NCI-H2171 (cell line): Measurements from ENCODE around the gene ARHGEF3.
"Not testable (repeated sequence)": the region's sequence is repeated elsewhere in the genome, so short reads cannot be mapped to it uniquely, and the experiment has no call there.

Source experiments
- DNase-seq: peaks from one replicate; lab custom pipeline; 2025; lab: John Stamatoyannopoulos, UW

Gene ARHGEF3

DNA sequence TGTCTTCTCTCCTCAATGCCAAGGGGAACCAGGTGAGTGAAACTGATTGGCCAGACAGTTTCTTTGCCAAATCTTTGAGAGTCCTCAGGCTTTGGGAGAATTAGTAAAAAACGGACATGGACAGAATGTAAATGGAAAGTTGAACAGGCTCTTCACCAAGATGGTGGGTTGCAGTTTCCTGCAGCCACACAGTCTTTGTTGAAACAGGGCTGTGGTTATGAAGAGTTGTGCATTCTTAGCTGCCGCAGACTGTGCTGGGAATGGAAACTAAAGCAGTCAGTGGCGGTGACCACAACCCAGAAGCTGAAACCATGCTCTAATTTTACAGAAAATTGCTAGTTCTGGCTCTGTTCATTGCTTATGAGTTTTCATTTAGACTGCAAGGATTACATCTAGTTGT is 76.6 kb downstream of the ARHGEF3 start:
- DNase-seq, result no peak

DNA sequence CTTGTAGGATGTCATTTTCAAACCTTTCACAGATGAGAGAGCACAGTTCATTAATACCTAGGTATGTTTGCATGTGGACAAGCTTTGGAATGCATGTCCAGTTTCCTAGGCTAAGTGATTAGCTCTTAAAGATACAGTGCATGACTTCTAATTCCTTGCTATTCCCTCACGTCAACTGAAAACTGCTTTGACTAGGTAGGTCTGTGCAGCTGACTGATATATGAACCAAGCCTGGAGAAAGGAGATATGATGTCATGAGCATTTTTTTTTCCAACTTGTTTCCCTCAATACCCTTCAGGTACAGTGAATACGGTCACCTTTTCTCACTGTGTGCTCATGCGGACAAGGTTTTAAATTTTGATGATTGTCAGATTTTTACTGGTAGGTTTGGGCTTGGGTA is 77.1 kb downstream of the ARHGEF3 start:
- no peak for DNase-seq

DNA sequence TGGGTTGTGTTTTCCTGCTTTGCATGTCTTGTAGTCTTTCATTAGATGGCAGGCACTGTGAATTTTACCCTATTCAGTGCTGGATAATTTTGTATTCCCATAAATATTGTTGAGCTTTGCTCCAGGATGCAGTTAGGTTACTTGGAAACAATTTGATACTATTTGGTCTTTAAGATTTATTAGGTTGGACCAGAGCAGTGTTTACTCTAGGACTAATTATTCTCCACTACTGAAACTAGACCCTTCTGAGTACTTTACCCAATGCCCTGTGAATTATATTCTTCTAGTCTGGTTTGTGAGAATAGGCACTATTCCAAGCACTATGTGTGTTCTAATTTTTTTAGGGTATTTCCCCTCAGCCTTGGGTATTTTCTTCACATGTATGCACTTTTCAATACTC is 80.9 kb downstream of the ARHGEF3 start:
- DNase-seq, result no peak

DNA sequence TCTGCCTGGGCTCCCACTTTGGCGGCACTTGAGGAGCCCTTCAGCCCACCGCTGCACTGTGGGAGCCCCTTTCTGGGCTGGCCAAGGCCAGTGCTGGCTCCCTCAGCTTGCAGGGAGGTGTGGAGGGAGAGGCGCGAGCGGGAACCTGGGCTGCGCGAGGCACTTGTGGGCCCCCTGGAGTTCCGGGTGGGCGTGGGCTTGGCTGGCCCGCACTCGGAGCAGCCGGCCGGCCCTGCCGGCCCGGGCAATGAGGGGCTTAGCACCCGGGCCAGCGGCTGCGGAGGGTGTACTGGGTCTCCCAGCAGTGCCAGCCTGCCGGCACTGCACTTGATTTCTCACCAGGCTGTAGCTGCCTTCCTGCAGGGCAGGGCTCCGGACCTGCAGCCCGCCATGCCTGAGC is 82.9 kb downstream of the ARHGEF3 start:
- DNase-seq, result not testable (repeated sequence)

DNA sequence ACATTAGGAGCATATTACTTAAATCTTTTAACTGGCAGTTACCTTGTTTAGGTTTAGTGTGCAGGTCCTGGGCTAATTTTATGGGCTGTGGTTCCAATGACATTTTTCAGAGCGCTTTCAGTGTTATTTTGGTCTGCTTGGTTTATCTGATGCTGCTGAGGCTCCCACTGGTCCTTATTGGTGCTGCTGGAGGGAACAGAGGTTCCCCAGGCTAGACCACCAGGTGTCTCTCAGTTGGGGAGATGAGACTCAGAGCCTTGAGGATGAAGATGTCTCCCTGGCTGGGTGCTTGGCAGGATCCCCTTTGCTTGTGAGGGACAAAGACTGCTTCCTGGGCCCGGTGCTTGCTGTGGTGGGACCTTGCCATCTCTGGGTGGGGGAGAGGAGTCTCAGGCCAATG is 90.4 kb downstream of the ARHGEF3 start:
- no peak for DNase-seq

DNA sequence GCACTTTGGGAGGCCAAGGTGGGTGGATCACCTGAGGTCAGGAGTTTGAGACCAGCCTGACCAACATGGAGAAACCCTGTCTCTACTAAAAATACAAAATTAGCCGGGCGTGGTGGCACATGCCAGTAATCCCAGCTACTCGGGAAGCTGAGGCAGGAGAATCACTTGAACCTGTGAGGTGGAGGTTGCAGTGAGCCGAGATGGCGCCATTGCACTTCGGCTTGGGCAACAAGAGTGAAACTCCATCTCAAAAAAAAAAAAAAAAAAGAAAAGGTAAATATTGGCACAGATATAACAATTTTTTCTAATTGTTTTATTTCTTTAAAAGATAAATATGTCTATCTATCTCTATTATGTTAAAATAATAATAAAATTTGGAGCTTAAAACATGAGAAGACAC is 94.3 kb downstream of the ARHGEF3 start:
- DNase-seq, result not testable (repeated sequence)

DNA sequence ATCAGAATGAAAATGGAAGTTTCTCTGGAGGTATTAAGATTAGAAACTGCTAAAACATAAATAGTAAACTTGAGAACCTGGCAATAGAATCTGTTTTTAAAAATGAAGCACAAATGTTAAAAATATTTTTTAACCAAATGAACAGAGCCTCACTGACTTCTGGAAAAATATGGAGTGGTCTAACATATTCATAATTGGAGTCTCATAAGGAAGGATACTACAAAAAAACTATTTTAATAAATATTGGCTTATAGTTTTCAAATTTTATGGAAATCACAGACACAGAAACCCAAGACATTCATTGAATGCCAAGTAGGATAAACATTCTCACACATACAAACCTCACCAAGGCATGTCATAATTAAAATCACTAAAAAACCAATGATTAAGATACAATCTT is 95.1 kb downstream of the ARHGEF3 start:
- DNase-seq, result no peak

DNA sequence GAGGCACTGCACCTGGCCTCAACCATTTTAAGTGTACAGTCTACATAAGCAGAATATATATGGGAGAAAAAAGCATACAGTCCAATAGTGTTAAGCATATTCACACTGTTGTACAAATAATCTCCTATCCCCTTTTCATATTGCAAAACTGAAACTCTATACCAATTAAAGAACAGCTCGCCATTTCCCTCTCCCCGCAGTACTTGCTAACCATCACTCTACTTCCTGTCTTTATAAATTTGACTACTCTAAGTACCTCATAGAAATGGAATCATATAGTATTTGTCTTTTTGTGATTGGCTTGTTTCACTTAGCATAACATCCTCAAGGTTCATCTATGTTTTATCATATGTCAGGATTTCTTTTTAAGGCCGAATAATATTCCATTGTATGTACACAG is 97.0 kb downstream of the ARHGEF3 start:
- no peak for DNase-seq

DNA sequence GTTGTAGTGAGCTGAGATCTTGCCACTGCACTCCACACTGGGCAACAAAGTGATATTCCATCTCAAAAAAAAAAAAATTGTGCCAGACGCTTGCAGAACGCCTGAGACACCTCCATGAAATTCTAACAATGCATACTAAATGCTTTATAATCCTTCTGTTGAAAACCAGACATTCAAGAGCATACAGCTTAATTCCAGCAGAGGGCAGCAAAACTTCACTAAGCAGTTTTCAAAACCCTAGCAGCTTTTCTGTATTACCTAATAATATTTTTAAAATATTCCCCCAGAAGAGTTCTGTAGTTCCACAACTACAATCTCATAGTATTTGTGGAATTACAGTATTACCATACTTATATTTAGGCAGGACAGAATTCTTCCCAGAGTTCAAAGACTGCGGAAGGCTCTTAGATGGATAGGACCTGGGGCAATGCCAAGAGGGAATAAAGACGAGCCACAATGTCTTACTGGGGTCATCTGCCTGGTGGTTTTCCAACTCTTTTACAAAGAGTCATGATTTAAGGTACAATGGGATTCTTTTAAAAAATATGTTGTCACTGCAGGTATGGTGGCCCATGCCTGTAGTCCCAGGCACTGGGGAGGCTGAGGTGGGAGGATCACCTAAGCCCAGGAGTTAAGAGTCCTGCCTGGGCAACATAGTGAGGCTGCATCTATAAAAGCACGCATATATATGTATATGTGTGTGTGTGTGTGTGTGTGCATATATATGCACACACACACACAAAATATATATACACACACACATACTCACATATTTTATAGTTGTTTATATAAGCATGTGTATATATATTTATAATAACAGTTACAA is 99.0 kb downstream of the ARHGEF3 start:
- DNase-seq, result peak; percentile 17

DNA sequence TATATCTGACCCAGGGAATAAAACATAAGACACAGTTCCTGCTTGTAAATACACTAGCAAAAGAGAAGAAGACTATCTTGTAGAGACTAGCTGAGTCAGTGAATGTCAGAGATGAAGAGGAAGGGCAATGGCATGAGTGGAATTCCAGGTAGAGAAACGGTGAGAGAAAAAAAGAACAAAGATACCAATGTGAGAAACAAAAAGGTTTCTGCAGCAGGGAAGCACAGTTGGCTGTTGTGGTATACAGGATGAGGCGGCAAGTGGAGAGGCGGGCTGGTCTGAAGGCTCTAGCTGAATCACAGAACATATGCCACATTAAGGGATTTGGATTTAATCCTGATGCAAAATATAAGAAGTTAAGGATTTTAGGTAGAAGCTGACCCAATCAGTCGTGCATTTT is 101.6 kb downstream of the ARHGEF3 start:
- DNase-seq, result no peak

DNA sequence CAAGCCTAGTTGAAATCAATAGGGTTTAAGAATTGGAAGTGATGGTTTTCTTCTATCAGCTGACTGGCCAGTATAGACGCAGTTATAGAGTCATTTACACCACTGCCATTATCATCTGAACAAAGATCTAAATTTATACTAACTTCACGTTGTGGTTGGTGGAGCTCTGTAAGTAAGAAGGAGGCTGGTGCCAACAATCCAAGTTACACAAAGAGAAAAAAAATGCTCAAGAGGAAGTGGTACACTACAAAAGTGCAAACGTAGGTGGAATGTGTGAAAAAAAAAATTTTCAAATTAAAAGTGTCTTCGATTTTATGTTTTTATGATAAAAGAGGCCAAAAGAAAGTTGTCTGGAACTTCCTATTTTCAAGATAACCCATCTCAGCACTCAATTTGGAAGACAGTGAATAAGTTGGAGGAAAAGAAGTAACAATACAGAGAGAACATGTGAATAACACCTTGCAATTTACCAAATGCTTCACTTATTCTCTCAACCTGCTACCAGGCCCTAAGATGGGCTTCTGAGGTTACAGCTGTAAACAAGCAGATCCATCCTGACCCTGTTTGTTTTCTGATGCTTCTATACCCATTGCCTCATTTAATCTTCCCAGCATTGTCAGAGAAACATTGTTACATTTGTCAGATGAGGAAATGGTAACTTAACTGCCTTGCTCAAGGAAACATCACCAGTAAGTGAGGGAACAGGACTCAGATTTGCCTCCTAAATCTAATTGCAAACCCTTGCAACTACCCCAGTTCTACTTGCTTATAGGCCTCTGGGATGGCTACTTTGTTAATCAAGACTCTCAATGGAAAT is 106.7 kb downstream of the ARHGEF3 start:
- no peak for DNase-seq

DNA sequence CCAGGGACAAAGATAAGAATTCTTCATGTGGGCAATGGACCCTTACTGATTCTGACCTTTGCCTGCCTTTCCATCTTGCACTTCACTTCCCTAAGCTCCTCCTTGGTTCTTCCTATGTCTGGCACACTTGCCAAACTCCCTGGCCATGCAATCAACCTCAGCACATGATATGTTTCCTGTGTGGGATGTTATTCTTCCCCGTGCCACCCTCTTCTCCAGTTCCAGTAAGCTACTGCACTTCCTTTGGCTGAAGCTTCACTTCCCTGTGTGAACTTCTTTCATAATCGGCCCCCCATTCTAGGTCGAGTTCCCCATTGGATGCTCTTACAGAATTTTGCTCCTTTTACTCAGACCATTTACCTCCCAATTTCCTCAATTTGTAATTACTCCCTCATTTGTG is 108.0 kb downstream of the ARHGEF3 start:
- DNase-seq, result no peak

DNA sequence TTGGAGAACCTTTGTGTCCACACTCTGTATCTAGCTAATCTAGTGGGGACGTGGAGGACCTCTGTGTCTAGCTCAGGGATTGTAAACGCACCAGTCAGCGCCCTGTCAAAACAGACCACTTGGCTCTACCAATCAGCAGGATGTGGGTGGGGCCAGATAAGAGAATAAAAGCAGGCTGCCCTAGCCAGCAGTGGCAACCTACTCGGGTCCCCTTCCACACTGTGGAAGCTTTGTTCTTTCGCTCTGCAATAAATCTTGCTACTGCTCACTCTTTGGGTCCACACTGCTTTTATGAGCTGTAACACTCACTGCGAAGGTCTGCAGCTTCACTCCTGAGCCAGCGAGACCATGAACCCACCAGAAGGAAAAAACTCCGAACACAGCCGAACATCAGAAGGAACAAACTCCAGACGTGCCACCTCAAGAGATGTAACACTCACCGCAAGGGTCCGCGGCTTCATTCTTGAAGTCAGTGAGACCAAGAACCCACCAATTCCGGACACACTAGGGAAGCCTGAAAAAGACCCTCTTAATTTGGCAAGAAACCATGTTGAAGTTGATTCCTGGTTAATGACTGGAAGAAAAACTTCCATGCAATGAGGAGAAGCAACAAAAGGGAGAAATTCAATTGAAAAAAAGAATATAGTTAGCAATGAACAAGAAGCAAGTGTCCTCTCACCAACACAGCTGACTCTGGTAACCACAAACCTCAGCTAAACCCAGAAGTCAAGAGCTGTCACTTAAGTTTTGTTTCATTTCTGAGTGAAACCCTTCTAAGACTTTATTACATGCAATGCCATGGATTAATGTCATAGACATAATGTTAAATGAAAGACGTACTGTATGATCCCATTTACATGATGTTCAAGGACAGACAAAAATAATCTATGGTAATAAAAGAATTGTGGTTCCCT is 109.0 kb downstream of the ARHGEF3 start:
- DNase-seq, result not testable (repeated sequence)

DNA sequence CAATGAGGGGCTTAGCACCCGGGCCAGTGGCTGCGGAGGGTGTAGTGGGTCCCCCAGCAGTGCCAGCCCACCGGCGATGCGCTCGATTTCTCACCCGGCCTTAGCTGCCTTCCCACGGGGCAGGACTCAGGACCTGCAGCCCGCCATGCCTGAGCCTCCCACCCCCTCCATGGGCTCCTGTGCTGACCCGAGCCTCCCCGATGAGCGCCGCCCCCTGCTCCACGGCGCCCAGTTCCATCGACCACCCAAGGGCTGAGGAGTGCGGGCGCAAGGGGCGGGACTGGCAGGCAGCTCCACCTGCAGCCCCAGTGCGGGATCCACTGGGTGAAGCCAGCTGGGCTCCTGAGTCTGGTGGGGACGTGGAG is 109.8 kb downstream of the ARHGEF3 start:
- not testable (repeated sequence) for DNase-seq

DNA sequence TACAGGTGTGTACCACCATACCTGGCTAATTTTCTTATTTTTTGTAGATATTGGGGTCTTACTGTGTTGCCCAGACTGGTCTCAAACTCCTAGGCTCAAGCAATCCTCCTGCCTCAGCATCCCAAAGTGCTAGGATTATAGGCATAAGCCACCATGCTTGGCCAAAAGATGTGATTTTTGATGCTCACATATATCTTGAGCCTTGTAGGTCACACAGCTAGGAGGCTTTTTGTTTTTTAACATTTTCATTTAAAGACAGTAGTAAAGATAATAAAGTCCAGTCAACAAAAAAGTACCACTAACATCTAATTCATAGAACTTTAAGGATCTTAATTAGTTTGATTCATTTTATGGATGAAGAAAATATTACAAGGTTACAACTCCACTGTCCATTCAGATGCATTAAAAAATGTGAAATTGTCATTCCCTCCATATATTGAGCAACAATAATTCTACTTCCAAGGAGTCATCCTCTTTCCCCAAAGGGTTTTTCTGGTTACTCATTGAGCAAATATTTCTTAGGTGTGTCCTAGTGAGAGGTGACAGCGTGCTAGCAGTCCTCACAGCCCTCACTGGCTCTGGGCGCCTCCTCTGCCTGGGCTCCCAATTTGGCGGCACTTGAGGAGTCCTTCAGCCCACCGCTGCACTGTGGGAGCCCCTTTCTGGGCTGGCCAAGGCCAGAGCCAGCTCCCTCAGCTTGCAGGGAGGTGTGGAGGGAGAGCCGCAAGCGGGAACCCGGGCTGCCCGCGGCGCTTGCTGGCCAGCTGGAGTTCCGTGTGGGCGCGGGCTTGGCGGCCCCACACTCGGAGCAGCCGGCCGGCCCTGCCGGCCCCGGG is 110.4 kb downstream of the ARHGEF3 start:
- no peak for DNase-seq

DNA sequence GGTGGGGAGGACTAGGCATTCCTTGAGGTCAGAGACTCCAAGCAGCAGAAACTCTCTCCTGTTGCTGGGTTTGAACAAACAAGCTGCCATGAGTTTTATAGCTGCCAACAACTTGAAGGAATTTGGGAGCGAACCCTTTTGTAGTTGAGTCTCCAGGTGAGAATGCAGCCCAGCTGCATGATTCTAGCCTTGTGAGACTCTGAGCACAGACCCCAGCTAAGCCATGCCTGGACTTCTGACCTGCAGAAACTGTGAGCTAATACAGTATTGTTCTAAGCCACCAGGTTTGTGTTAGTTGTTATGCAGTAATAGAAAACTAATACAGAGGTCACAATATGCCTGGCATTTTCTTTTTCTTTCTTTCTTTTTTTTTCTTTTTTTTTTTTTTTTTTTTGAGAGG is 112.4 kb downstream of the ARHGEF3 start:
- DNase-seq, result no peak

DNA sequence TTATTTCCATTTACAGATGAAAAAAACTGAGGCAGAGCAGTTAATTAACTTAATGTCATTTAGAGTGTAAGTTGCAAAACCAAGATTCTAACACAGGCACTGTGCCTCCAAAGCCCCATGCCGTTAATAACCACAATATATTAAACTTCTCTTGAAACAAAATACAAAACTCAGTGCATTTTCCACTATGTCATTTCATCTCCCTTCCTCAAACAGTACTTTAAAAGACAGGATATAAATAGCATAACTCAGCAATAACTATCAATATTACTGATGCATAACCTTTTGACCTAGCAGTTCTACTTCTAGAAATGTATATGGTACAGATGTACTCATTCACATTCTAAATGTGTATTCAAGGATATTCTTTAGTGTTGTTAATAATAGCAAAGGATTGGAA is 113.6 kb downstream of the ARHGEF3 start:
- no peak for DNase-seq

DNA sequence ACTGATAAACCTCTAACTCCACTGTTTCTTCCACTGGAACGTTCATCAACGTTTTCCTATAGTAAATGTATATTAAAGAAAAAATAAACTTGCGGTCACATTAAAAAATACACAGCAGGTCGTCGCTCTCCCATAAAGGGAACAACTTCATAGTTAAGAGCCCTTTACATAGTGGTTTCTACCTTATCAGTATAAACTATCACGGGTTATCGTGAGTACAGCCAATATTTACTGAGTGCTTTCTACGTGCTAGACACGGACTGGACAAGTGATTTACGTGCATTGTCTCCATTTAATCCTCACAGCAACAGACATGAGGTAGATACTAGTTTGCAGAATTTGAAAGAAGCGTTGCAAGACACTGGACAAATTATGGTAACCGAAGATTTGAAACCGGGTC is 117.7 kb downstream of the ARHGEF3 start:
- no peak for DNase-seq

DNA sequence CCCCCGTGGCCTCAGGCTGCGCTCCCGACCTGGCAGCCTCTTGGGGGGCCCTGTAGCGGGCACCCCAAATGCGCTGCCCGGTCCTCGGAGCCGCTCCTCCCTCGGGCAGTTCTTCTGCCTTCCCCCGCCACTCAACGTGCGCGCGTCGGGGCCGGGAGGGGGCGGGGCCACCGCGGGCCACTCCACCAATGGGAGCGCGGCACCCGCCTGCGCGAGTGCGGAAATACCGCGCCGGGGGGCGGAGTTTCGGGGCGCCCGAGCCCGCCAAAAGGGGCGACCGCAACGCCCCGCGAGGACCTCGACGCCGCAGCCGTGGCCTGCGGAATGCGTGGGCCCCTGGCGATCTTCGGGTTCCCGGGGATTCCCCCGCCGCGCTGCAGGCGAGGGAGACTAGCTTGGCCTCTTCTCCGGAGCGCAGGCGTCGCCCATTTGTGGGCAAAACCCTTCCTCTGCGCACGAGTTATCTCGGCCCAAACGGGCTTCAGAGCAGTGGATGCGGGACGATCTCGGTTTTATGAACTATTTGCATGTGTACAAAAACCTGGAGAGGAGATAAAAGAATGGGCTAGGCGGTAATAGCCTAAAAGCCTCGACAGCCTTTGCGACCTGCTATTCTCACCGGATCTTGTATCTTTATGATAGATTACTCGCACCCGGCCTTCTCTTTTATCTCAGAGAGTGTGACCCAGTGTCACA is 118.5 kb downstream of the ARHGEF3 start, which contains the start of gene TASOR:
TASOR (minus strand) TSS at position 144 of the 696 bp plus-strand sequence. CDS start 259 bp downstream, outside the sequence.
- DNase-seq, result peak; percentile 68

DNA sequence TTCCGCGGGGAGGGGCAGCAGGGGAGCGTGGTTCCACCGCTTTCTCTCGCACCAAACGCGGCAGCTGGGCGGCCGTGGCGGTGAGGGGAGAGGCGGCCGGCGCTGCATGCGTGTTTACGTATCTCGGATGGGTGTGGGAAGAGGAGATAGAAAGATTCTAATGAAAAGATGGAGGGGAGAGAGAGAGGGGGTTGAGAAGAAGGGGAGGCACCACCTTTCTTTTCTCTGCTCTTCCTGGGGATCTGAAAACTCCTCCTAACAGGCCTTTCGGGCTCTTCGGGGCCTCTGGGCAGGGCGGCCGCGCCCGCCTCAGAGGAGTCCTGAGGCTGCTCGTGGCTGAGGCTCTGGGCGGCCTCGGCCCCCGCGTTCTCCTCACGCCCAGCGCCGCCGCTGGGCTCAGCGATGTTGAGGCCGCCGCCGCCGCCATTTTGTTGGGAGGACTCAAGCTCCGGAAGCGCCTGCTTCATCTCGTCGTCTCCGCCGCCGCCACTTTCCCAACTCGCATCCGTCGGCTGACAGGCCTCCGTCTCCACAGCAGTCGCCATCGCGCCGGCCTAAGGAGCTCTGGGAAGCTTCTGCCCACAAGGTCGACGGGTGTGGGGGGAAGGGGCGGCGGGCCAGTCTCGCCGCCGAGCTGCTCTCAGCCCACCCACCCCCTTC is 119.2 kb downstream of the ARHGEF3 start:
- DNase-seq, result peak; percentile 45
